ENCODE measurements around the gene PDGFA.

DNA sequence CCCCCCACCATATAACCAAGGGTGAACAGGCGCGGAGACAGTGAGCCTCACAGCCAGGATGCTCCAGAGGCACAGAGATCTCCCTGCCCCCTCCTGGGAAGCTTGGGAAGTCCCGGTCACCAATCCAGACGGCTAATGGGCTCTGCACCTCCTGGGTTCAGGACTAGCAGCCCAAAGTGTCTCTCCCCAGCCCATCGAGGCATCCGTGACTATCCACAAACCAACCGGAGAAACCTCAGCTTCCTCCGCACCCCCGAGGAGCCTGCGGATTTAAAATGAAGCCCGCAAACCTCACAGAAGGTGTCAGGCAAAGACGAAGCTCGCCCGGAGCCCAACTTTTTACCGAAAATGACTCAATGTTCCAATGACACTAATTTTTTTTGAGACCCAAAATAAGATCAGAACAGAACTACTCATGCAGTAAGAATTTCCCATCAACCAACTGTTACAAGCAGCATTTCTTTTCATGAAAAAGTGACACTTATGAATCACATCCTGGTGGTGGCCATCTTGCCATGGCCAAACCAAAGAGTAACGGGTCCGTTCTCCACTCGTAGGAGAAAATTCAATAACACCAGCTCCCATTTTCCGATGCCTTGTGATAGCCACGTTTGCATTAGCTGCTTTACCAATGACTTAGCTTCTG lies 6.0 kb downstream of the PDGFA start:
- TF ChIP-seq, protein P1, sequence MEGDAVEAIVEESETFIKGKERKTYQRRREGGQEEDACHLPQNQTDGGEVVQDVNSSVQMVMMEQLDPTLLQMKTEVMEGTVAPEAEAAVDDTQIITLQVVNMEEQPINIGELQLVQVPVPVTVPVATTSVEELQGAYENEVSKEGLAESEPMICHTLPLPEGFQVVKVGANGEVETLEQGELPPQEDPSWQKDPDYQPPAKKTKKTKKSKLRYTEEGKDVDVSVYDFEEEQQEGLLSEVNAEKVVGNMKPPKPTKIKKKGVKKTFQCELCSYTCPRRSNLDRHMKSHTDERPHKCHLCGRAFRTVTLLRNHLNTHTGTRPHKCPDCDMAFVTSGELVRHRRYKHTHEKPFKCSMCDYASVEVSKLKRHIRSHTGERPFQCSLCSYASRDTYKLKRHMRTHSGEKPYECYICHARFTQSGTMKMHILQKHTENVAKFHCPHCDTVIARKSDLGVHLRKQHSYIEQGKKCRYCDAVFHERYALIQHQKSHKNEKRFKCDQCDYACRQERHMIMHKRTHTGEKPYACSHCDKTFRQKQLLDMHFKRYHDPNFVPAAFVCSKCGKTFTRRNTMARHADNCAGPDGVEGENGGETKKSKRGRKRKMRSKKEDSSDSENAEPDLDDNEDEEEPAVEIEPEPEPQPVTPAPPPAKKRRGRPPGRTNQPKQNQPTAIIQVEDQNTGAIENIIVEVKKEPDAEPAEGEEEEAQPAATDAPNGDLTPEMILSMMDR (IDR thresholded peaks at IDR 0.05): no peak
- TF ChIP-seq POLR2A (IDR thresholded peaks at IDR 0.05): no peak
